ENCODE results near the gene KCNMA1.

The KCNMA1 gene

DNA sequence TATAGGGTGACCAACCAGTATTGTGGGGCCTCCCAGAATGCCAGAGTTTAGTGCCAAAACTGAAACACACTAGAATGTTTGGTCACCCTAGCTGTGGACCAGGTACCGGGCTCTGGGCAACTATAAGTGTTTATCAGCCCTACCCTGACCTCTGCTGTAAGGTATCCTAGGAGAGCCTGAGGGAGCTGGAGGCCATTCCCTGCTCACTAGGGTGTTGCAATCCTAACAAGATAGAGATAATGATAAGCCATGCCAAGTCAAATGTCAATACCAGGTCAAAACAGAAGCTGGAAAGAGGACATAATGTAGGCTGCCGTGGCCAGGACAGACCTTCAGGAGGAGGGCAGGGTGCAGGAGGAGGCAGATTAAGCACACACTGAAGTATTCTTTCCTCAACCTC, 151.8 kb downstream of the KCNMA1 start:
- no peak for DNase-seq (ENCODE audit: low spot score)

DNA sequence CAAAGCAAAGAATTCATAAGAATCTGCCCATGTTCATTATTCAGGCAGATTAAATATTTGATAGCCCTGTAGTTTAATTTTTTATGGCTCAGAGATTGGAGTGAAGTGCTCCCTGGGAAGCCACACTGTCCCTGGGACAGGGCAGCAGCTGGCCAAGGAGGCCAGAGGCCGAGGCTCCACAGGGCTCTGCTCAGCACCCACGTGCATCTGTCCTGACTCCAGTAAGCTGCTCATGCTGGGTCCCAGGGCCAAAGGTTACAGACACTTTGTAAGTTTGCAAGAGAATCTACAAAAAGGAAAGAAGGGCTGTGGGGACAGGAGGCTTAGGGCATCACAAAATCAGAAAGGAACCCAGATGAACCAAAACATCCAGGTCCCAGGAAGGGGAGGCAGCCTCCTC, 155.5 kb downstream of the KCNMA1 start:
- DNase-seq (ENCODE audit: low spot score) = no peak

DNA sequence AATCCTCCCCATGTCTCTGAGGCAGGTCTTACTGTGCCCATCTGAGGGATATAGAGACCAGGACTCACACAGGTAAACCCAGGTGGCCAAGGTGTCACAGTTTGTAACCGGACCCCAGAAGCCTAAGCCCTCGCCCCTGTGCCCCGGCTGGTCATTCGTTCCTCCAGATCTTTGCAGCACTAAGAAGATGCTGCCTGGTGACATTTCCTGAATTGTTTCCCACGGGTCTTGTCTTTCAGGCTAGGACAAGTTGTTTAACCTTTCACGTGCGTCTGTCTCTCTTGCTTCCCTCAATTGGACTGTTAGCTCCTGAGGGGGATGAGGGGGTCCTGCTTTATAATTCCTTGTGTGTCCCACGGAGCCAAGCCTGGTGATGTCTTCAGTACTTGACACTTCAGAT, 158.0 kb downstream of the KCNMA1 start:
- no peak for DNase-seq (ENCODE audit: low spot score)

DNA sequence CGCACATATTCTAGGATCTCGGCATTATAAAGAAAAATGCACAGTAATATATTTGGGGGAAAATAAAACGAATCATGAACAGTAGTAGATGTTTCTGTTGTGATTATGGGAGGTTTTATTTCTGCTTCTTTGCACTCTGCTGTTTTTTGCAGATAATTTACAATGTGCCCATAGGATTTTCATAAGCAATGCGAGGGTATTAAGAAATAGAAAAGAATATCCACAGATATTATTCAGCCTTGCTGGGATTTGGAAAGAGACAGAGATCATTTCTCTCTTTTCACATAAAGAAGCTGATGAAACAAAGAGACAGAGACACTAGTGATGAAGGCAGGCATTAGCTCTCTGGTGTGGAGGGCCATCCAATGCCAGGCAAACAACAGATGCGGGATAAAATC, 158.6 kb downstream of the KCNMA1 start:
- no peak for DNase-seq (ENCODE audit: low spot score)

DNA sequence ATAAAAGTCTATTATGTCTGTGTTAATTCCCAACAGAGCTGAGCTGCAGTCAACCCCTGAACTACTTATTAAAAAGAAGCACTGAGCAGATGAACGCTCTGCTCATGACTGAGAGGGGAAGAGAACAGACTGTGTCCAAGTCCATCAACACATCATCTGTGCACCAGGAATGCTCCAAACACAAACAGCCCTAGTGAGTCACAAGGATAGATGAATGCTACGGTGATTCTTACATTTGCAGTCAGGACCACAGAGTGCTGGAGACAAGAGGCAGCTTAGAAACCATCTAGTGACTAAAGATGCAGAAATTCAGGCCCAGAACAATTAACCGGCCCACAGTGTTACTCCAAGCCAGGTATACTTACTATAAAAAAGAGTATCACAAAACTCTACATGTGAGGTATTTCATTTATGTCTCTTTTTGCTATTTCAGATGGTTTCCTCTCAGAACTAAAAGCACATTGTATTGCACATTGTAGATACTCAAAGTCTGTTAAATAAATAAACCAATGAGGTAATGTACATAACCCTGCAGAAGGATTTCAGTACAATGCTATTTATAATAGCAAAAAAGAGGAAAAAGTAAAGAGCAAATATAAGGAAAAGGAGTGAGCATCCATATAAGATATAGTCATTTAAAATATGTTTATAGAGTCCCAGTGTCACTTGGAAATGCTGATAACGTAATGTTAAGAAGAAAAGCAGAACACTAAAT, 159.2 kb downstream of the KCNMA1 start:
- DNase-seq (ENCODE audit: low spot score) = no peak

DNA sequence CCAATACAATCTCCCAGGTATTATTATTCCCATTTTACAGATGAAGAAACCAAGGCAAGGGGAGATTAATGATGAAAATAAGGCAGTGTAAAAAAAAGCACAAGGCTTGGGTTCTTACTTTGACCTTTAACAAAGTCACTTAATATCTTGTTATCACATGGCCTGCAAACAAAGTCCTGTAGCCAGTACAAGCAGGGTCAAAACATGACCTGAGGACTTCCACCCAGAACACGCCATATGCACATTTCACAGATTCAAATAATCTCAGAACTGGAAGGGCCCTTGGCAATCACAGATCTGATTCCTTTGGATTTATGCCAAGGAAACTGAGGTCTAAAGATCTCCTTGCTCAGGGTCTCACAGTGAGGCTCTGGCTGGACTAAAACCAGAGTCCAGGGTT, 162.1 kb downstream of the KCNMA1 start:
- DNase-seq (ENCODE audit: low spot score) = no peak

DNA sequence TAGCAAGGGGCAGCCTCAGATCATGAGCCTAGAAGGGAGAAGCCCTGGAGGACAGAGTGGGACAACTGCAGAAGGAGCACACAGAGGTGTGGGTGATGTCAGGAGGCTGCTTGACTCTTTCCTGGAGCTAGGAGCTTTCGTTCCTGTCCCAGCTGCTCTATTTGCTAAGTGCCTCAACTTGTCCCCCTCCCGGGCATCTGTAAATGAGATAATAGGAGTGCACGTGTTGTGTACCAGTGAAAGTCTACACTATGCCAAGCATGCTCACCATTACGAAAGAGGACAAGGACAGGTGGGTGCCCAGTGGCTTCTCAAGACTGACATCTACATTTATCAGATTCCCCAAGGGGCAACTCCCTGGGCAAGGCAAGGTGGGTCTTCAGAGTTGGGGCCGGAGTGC, 162.7 kb downstream of the KCNMA1 start:
- DNase-seq (ENCODE audit: low spot score) = no peak

DNA sequence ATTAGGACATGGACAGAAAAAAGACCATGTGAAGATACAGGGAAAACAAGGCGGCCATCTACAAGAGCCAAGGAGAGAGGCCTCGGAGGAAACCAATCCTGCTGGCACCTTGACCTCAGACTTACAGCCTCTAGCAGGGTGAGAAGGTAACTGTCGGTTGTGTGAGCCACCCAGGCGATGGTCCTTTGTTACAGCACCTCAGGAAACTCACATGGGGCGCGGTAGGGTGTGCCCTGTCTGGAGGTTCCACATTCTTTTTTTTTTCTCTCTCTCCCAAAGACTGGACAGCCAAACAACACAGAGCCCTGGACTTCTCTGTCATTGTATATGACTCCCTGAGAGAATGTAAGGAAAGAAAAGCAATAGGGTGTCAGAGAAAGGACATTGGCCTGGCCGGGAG, 163.2 kb downstream of the KCNMA1 start:
- DNase-seq (ENCODE audit: low spot score) = no peak

DNA sequence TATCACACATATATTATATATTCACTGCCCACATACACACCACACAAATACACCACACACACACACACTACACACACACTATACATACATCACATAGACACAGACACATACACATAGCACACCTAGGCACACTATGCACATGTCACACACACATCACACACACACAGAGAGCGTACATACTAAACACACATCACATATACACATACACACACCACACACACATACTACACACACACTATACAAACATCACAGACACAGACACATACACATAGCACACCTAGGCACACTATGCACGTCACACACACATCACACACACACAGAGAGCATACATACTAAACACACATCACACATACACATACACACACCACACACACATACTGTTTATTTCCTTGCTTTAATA, 165.5 kb downstream of the KCNMA1 start:
- DNase-seq (ENCODE audit: low spot score) = no peak

DNA sequence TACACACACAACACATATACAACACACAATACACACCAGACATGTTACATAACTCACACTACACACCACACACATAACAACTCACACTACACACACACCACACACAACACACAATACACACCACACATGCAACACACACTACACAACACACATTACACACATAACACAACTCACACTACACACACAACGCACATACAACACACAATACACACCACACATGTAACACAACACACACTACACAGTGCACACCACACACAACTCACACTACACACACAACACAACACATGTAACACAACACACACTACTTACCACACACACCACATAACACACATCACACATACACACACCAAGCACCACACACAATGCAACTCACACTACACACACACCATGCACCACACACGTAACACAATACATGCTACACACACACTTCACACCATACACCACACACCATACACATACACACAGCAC, 166.5 kb downstream of the KCNMA1 start:
- no peak for DNase-seq (ENCODE audit: low spot score)

DNA sequence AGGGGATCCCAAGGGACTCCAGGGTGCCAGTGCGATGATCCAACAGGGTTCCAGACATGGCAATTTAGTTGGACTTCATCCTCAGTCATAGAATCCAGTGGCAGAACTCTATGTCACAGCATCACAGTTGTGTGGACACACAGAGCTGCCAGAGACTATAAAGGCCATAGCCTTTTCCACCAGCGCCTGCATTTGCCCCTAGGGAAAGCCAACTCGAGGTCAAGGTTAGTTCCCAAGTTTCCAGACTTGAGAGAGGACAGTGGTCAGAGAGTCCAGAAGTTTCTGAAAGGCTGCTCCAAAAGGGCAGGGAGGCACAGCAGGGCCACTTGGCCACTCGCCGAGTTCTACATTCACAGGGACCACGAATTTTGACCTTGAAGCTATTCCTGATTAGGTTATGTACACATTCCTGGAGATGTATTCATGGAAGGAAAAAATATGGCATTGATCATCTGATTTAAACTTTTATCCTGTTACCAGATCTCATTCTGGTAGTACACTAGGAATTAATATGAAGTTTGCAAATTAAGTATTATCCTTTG, 170.1 kb downstream of the KCNMA1 start:
- no peak for DNase-seq (ENCODE audit: low spot score)

DNA sequence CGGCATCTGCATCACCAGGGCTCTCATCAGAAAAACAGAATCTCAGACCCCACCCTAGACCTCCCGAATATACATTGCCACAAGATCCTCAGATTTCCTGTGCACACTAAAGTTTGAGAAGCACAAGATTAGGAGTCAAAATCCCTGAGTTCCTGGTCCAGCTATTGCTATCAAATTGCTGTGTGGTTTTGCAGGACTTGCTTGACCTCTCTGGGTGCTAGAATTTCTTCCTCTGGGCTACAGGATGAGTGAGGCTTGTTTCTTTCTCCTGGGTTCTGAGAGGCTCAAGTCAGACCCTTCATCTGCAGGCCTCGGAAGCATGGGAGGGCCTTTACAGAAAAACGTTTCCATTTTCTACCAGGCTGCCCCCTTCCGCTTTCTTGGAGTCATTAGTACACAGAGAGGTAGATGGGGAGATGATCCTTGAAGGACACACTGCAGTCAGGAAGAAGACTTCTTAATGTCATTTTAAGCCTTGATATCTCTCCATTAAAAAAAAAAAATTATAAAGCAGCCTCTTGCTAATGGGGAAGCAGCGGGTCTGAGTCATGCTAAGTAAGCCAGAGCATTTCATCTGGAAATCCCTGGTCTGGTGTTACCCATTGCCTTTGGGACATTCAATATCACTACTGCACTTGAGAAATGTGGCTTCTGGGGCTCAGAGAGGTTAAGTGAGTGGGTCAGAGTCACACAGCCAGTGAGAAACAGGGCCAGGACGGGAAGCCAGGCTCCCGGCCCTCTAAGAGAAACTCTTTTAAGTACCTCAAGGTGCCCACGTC, 173.5 kb downstream of the KCNMA1 start:
- DNase-seq (ENCODE audit: low spot score) = no peak

DNA sequence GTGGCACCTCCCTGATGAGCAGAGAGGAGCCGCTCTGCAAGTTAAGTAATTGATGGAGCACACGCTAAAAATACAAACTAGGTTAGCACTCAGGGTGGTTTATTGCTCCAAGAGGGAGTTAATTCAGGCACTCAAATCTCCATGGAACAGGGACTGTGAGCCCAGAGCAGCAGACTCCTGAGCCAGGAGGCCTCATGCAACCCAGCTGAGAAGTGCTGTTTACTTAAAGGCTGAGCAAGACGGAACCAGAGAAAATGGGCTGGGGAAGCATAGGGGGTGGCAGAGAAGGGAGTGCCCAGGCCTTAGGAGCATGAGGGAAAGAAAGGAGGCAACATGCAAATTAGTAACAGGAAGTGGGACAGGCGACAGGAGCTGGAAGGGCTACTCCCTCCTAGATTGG, 174.1 kb downstream of the KCNMA1 start:
- DNase-seq (ENCODE audit: low spot score) = no peak

DNA sequence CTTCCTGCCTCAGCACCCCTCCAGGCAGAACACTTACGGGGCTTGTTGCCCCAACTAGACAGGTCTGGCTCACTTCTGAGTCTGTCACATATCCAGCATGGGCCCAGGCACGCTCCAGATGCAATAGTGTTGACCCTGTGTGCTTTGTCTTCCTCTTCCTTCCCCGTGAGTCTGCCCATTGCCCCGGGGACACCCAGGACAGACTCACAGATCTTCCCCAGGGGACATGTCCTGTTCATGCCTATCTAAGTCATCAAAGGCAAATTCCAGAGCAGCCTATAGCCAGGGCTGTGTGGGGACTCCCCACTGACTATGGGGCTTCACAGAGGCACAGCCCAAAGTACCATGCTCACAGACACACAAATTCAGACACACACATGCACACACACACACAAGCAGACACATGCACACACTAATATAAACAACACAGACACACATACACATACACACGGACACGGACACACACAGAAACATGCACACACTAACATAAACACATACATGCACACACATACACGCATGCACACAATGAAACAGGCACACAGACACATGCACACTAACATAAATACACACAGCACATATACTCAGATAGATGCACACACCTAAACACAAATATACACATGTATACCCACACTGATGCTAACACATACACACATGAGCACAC, 175.8 kb downstream of the KCNMA1 start:
- DNase-seq (ENCODE audit: low spot score) = no peak

DNA sequence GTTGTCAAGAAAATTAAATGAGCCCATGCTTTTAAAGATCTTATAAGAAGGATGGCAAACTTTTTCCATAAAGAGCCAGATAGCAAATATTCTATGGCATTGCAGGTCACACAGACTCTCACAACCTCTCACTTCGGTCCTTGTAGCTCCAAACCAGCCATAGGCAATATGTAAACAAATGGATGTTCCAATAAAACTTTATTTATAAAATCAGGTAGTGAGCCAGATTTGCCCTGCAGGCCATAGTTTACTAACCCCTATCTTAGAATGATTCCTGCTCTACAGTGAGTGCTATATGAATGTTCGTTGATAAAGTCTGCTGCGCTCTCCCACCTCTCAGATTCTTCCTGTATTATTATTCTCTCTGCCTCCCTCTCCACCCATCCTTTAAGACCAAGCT, 177.7 kb downstream of the KCNMA1 start:
- no peak for DNase-seq (ENCODE audit: low spot score)

DNA sequence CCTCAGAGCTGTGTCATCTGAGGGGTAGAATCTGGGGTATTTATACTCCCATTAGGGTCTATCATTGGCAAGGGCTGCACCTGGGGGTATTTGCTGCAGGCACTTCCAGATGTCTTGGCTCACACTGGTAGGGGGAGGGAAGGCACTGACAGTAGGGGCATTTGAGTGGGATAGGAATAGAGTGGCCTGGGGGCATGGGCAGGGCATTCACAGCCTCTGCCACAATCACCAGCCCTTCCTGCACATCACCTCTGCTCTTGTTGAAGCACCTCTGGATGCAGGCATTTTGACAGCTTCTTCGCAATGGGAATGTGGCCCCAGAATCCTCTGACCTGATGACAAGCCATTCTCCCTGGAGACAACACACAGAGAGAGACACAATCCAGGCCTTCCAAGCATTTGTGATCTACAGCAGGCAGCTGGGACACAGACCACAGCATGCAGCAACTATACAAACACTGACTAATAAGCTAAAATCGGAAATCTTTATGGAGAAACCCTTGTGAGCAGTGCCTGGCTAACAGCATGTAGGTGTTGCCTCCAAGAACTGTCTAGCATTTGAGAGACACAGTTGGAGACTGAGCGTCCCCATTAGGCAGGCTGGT, 178.5 kb downstream of the KCNMA1 start:
- no peak for DNase-seq (ENCODE audit: low spot score)

DNA sequence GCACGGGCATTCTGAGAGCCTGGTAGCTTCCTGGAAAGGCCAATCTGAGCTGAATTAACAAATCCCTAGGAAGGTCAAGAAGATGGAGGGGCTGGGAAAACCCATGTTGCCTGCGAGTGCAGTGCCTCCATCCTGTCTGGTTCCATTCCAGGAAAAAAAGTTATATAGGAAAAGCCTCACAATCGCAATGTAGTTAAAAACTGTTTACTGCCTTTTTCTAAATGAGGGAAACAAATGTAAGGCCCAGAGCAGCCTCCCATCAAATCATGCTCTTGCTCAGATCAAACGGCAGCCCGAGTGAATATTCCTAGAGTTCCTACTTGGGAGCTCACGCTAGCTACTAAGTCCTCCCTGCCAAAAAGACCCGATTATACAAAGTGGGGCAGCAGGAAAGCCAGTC, 179.9 kb downstream of the KCNMA1 start:
- no peak for DNase-seq (ENCODE audit: low spot score)

DNA sequence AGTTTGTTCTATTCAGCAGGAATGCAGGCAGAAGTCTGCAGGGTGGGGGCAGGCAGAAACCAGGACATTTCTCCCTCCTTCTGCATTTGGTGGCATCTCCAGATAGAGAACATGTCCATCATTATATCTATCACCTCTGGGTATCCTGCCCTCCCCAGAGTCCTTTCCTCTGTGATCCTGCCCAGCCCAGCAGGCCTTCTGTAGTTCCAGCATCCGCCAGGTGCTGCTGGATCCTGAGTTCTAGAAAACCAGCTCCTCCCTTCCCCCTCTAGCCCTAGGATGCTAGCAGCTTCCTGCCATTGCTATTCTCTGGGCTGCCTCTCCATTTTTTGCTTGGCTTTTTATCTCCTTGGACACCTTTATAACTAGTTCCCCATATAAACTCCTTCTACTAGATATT, 180.3 kb downstream of the KCNMA1 start:
- no peak for DNase-seq (ENCODE audit: low spot score)

DNA sequence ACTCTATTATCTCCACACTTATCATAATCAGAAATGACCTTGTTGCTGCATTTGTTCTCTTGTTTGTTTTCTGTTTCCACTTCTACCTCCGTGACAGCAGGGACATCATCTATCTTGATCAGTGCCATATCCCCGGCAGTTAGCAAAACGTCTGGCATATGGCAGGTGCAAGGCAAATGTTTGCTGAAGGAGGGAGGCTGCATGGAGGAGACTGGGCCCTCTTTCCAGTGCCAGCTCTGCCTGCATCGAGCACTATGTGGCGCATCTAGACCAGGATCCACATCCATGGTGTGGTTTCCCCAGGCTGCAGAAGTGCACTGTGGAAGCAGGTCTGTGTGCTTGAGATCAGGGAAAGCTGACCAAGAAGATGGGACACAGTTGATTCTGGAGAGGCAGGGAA, 181.2 kb downstream of the KCNMA1 start:
- DNase-seq (ENCODE audit: low spot score) = no peak

DNA sequence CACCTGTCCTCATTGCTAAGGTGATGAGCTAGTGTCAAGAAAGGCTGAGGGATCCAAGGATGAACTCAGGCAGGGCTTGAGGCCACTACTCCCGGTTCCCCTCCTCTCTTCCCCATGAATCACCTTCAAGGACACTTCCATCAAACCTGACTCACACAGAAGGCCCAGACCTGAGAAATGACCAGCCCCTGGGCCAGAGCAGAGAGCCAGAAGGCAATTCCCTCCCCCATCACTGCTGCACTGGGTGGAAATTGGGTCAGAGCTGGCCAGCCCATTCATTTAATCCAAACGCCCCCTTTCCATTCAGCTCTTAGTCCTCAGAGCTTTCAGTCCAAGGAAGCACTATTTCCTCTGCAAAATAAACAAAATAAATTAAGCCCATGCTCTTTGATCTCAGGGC, 182.0 kb downstream of the KCNMA1 start:
- DNase-seq (ENCODE audit: low spot score) = no peak

DNA sequence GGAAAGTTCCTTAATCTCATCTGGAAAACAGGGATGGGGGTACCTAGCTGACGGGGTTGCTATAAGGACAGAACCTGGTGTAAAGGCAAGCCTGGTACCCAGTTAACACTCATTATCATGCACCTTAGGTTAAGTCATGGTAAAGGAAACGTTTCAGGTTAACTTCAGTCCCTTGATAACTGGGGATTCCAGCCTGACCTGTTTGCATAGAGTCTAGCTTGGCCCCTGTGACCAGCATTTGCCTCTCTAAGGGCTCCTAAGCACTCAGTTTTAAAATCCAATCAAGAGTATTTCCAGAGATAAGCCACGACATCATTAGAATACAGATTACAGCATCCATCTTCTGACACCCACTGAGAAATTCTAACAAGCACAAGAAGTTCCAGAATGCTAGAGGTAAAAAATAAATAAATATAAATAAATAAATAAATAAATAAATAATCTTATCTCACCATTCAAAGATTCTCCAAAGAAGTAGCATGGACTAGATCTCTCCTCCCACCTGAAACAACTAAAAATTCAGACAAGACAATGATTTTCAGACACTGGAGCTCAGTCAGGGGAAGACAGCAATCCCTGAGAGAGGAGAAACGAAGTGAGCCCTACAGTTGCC, 184.6 kb downstream of the KCNMA1 start:
- DNase-seq (ENCODE audit: low spot score) = no peak

DNA sequence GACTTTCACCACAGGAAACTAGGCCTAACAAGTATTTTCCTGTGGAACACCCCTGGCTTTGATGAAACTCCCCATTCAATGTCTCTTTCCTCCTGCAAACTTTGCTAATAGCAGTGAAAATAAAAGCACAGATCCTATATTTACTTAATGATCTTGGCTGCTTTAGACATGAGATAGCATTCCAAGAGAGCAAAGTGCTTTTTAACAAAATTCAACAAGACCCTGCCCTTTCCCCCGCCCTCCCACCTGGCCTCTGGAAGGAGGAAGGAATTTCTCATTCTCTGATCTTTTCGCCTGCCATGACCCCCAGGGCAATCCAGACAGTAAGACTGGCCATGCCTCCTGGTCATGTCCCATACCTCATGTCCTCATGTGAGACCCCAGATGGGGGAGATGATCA, 185.7 kb downstream of the KCNMA1 start:
- no peak for DNase-seq (ENCODE audit: low spot score)
